HepG2 (cell line): ENCODE measurements around the gene MLXIPL. TPM values are rescaled to one million over a fixed set of nuclear protein-coding genes. Genes with fewer than 3 reads are reported as not detected.

ENCODE experiments used
- ATAC-seq: fragments of 200-7000 bp; cut with Tn5 transposase; 3 replicates; pipeline ENCODE4 v1.9.1; 2020; ENCODE audit warnings: mild to moderate bottlenecking, moderate library complexity
- BruUV-seq: library from RNA; stranded (reverse); fragments of 400-500 nt; replicated peaks from 2 replicates; lab custom pipeline; 2021; lab: Mats Ljungman, UMichigan
- CTCF ChIA-PET: fragments of 300-600 bp; formaldehyde crosslinking; extraction: SDS; loops from one replicate; lab custom pipeline; 2021; ENCODE audit warnings: low total read pairs, inconsistent platforms, low intra/inter-chr PET ratio; lab: Yijun Ruan, JAX
- POLR2A ChIA-PET: fragments of 350-600 bp; sonication (Branson Sonifier 250); formaldehyde crosslinking; loops from one replicate; lab custom pipeline; 2020; ENCODE audit warnings: antibody characterized with exemption, inconsistent platforms; lab: Yijun Ruan, JAX
- DNase-seq: peaks from one replicate; pipeline ENCODE4 v3.0.0-alpha.2; 2015; ENCODE audit warnings: low spot score
- FAIRE-seq: peaks from 3 replicates; lab custom pipeline; 2011; peaks lifted over from hg19 to GRCh38; lab: Jason Lieb, UNC
- H2AFZ ChIP-seq: one replicate; pipeline ENCODE4 v1.6.1; 2011; ENCODE audit warnings: low read length, inconsistent platforms
- H3K27ac ChIP-seq: fragments of 300-600 bp; 3 replicates; pipeline ENCODE4 v1.8.0; 2011; ENCODE audit warnings: mixed run types, mild to moderate bottlenecking, mixed read lengths, low read length, inconsistent platforms; ENCODE audit not compliant: insufficient read depth; ENCODE audit errors: extremely low read length
- H3K27me3 ChIP-seq, 2 experiments: fragments of 200-600 bp in 1 of 2; 2 replicates in 1 of 2; 3 replicates in 1 of 2; pipeline versions ENCODE4 v1.6.0 to v1.8.0; 2011; ENCODE audit warnings: low read length in 2 of 2, mild to moderate bottlenecking in 2 of 2, moderate library complexity in 2 of 2, inconsistent platforms in 1 of 2; ENCODE audit not compliant: insufficient read depth in 2 of 2, control insufficient read depth in 1 of 2
- H3K36me3 ChIP-seq, 2 experiments: fragments of 200-600 bp in 1 of 2; replicated peaks in 1 of 2; 2 replicates in 1 of 2; 3 replicates in 1 of 2; pipeline versions ENCODE4 v1.5.1 to v1.8.0; 2011; ENCODE audit warnings: low read length in 2 of 2, inconsistent platforms in 1 of 2; ENCODE audit not compliant: insufficient read depth in 2 of 2, control insufficient read depth in 1 of 2
- H3K4me1 ChIP-seq: 2 replicates; pipeline ENCODE4 v1.5.1; 2012; ENCODE audit warnings: low read length, inconsistent platforms; ENCODE audit not compliant: insufficient read depth
- H3K4me2 ChIP-seq: 2 replicates; pipeline ENCODE4 v1.6.0; 2011; ENCODE audit warnings: low read depth, low read length, inconsistent platforms
- H3K4me3 ChIP-seq, 3 experiments: fragments of 200-600 bp in 1 of 3; sonication (generic), shearing (Covaris generic) in 1 of 3; replicated peaks in 1 of 3; 2 replicates each; pipeline ENCODE4 v1.5.1; 2011 to 2016; ENCODE audit warnings: low read length in 3 of 3, inconsistent platforms in 2 of 3, low read depth in 2 of 3, mild to moderate bottlenecking in 2 of 3, control low read depth in 1 of 3, mixed read lengths in 1 of 3; ENCODE audit not compliant: insufficient read depth in 1 of 3
- H3K79me2 ChIP-seq: one replicate; pipeline ENCODE4 v1.6.1; 2011; ENCODE audit warnings: low read length, inconsistent platforms; ENCODE audit not compliant: insufficient read depth
- H3K9ac ChIP-seq: 2 replicates; pipeline ENCODE4 v1.6.0; 2011; ENCODE audit warnings: mild to moderate bottlenecking, low read depth, low read length, inconsistent platforms; ENCODE audit not compliant: insufficient read depth
- H3K9me3 ChIP-seq: 2 replicates; pipeline ENCODE4 v1.5.1; 2012; ENCODE audit warnings: mild to moderate bottlenecking, low read length
- H4K20me1 ChIP-seq: 2 replicates; pipeline ENCODE4 v1.6.0; 2011; ENCODE audit warnings: inconsistent platforms, mild to moderate bottlenecking, low read length, moderate library complexity; ENCODE audit not compliant: insufficient read depth
- E2F5 ChIP-seq: sonication (generic); formaldehyde crosslinking; conservative IDR thresholded peaks from 2 replicates; pipeline ENCODE4 v1.4.0; 2020; ENCODE audit warnings: missing genetic modification reagents
- FOXA3 ChIP-seq: IDR thresholded peaks from 2 replicates; pipeline ENCODE4 v1.6.1; 2016; ENCODE audit warnings: missing genetic modification reagents, missing compliant biosample characterization
- HDAC2 ChIP-seq: sonication (generic); formaldehyde crosslinking; IDR thresholded peaks from 2 replicates; pipeline ENCODE4 v1.4.0; 2020; ENCODE audit warnings: missing genetic modification reagents
- MLXIP ChIP-seq: sonication (generic); formaldehyde crosslinking; IDR thresholded peaks from 2 replicates; pipeline ENCODE4 v1.9.0; 2021; ENCODE audit warnings: missing genetic modification reagents, borderline replicate concordance
- NPAS2 ChIP-seq: sonication (generic); formaldehyde crosslinking; IDR thresholded peaks from 2 replicates; pipeline ENCODE4 v1.8.0; 2022; ENCODE audit warnings: mild to moderate bottlenecking, missing genetic modification reagents, borderline replicate concordance
- STAT6 ChIP-seq: sonication (generic); formaldehyde crosslinking; IDR thresholded peaks from 2 replicates; pipeline ENCODE4 v1.4.0; 2020; ENCODE audit warnings: missing genetic modification reagents, mild to moderate bottlenecking, borderline replicate concordance
- YY1 ChIP-seq: IDR thresholded peaks from 2 replicates; pipeline ENCODE4 v1.6.1; 2011; ENCODE audit warnings: low read length, low read depth, moderate library complexity, mild to moderate bottlenecking; ENCODE audit not compliant: insufficient read depth, insufficient replicate concordance
- ZMYM4 ChIP-seq: sonication (generic); formaldehyde crosslinking; IDR thresholded peaks from 2 replicates; pipeline ENCODE4 v1.8.1; 2023; ENCODE audit warnings: mild to moderate bottlenecking, missing genetic modification reagents
- ZNF256 ChIP-seq: sonication (generic); formaldehyde crosslinking; conservative IDR thresholded peaks from 2 replicates; pipeline ENCODE4 v1.4.0; 2020; ENCODE audit warnings: missing genetic modification reagents
- ZNF367 ChIP-seq: sonication (generic); formaldehyde crosslinking; IDR thresholded peaks from 2 replicates; pipeline ENCODE4 v1.4.0; 2020; ENCODE audit warnings: missing genetic modification reagents, borderline replicate concordance
- ZNF430 ChIP-seq: sonication (generic); formaldehyde crosslinking; IDR thresholded peaks from 2 replicates; pipeline ENCODE4 v1.9.0; 2021; ENCODE audit warnings: mild to moderate bottlenecking, missing genetic modification reagents
- ZNF446 ChIP-seq: sonication (generic); formaldehyde crosslinking; IDR thresholded peaks from 2 replicates; pipeline ENCODE4 v1.5.0; 2020; ENCODE audit warnings: mild to moderate bottlenecking, missing genetic modification reagents
- ZNF543 ChIP-seq: sonication (generic); formaldehyde crosslinking; IDR thresholded peaks from 2 replicates; pipeline ENCODE4 v1.4.0; 2020; ENCODE audit warnings: mild to moderate bottlenecking, missing genetic modification reagents
- ZNF788 ChIP-seq: sonication (generic); formaldehyde crosslinking; IDR thresholded peaks from 2 replicates; pipeline ENCODE4 v1.5.0; 2020; ENCODE audit warnings: mild to moderate bottlenecking, missing genetic modification reagents, borderline replicate concordance
- WGBS: methylation state at CpG from one replicate; pipeline ENCODE4 v1.1.6; 2017; ENCODE audit warnings: low lambda C conversion rate; 5-methylcytosine and 5-hydroxymethylcytosine counted together
- in situ Hi-C: cut with HindIII; loops from 2 replicates; pipeline ENCODE4 v1.10.0; 2017; ENCODE audit warnings: low pct_unique_long_range_greater_than_20kb; ENCODE audit not compliant: extremely low pct_ligation_motif_present
- intact Hi-C: fragments of 100-400 bp; cut with micrococcal nuclease; formaldehyde crosslinking; loops from one replicate; pipeline ENCODE4 v1.10.0; 2022; ENCODE audit not compliant: unreplicated experiment
- polyA plus RNA-seq, 8 experiments: library from polyadenylated mRNA; depleted of rRNA in 3 of 8; stranded (reverse) in 7 of 8; unstranded in 1 of 8; fragments of >200 nt; fragmentation: Illumina TruSeq in 4 of 8; extraction: Trizol in 4 of 8; gene quantifications; 2 replicates each; pipeline versions ENCODE4 v1.2.1 to v1.2.3, GENCODE V29; 2011 to 2016; ENCODE audit warnings: low read depth in 4 of 8, missing spikeins in 1 of 8, mixed read lengths in 1 of 8; ENCODE audit not compliant: insufficient read depth in 1 of 8
- total RNA-seq, 5 experiments: library from RNA; depleted of rRNA; stranded (reverse); fragments of >200 nt; fragmentation: Illumina TruSeq; extraction: Trizol; gene quantifications; 2 replicates each; pipeline ENCODE4 v1.2.3, GENCODE V29; 2016; ENCODE audit warnings: low read depth in 1 of 5

MLXIPL gene
- total and polyA plus RNA-seq, 2 of the 13 experiments (the other 11 are each of a cell fraction or from before 2014, with no cell fraction given): 51.6 to 60.1 TPM

GRCh38 chr7:73624669-73625001 is 313 bp upstream of the MLXIPL start (continued):
- TF ChIP-seq STAT6 (CRISPR knock-in tag): no peak

GRCh38 chr7:73622909-73623797 is 1.2 kb downstream of the MLXIPL start:
- Histone ChIP-seq H3K27me3 (no peaks in the 10 kb centered on the region; a peak in 1 of 5 replicates), H2AFZ (no peak overlapping the region), H3K9me3 (no peaks in the 10 kb centered on the region), H3K27ac (peak overlapping the region; percentile 95), H3K4me2 (peak overlapping the region; percentile 64), H3K4me1 (peaks cover 56% of the 10 kb centered on the region), H3K4me3 (peak overlapping the region; percentile 91 to 99 (median 97)), H3K79me2 (peaks cover 40% of the 10 kb centered on the region), H3K36me3 (peaks cover 5 to 6% of the 10 kb centered on the region in 2 experiments), H3K9ac (peak overlapping the region; percentile 98), H4K20me1 (peaks cover 24% of the 10 kb centered on the region)
- intact Hi-C loops: loop anchor here (2.0 kb wide), 1 partner anchor 42 kb away; no protein-coding TSS in a partner anchor
- TSS peak; percentile 90 for BruUV-seq
- peak; percentile 84 for ATAC-seq
- POLR2A ChIA-PET: interaction anchor here (0.6 to 13.2 kb wide), 21 partner anchors 13 to 116 kb away, joined by 3 to 416 read pairs (median 4); partner anchors contain the start of genes ABHD11, BUD23, DNAJC30 and STX1A
- 0% methylated on average over 22 of the region's 58 CpGs for WGBS
- DNase-seq: peak; percentile 95
- CTCF ChIA-PET: interaction anchor here (1.3 kb wide), 1 partner anchor 10 kb away, joined by 3 read pairs; no protein-coding TSS in a partner anchor
- peak; percentile 98 for FAIRE-seq
- in situ Hi-C loops: no loop called here
- TF ChIP-seq E2F5 (no peak), ZNF430 (CRISPR knock-in tag) (peak; percentile 45; the same call in 1 of the 2 replicates), MLXIP (CRISPR knock-in tag) (no peak), FOXA3 (peak; percentile 56), YY1 (peak; percentile 39), HDAC2 (CRISPR knock-in tag) (peak; percentile 90), ZNF256 (0 out of 2 replicates have a peak, but pooled peaks have one; percentile 8), ZNF788 (CRISPR knock-in tag) (peak; percentile 77; the same call in 1 of the 2 replicates), ZNF543 (CRISPR knock-in tag) (peak; percentile 54), ZNF367 (CRISPR knock-in tag) (no peak; the same call in 1 of the 2 replicates), ZMYM4 (peak; percentile 78), ZNF446 (peak; percentile 23), NPAS2 (CRISPR knock-in tag) (no peak)
